ENCODE data around the gene IL12RB2.
A peak's percentile ranks its signal among the peaks of the same experiment; 100 is the strongest.

The IL12RB2 gene

GRCh38 chr1:67429528-67430357 is 122.1 kb downstream of the IL12RB2 start:
- Histone ChIP-seq H3K9ac (ENCODE audit: low read length) (peak overlapping the region; percentile 95), H3K9me3 (replicated peaks; ENCODE audit: insufficient read depth, low read length) (no peaks in the 10 kb centered on the region), H3K27ac (ENCODE audit: low read length) (peak overlapping the region; percentile 94), H2AFZ (ENCODE audit: low read length) (no peak overlapping the region; the same call in 1 of the 2 replicates), H3K4me3 (ENCODE audit: low read length) (peak overlapping the region; percentile 98), H3K4me2 (ENCODE audit: low read depth, low read length) (peak overlapping the region; percentile 79), H3K27me3 (replicated peaks; ENCODE audit: insufficient read depth, low read length) (no peaks in the 10 kb centered on the region), H3F3A (ENCODE audit: insufficient read depth, low read length) (peaks cover 22% of the 10 kb centered on the region), H3K36me3 (replicated peaks; ENCODE audit: insufficient read depth, low read length) (peaks cover 8% of the 10 kb centered on the region; the same call in 1 of the 2 replicates), H3K9me2 (replicated peaks; ENCODE audit: insufficient read depth, low read length) (no peaks in the 10 kb centered on the region), H3K4me1 (ENCODE audit: low read length) (peaks cover 28% of the 10 kb centered on the region), H4K20me1 (ENCODE audit: insufficient read depth, low read length) (peaks cover 42% of the 10 kb centered on the region), H3K79me2 (ENCODE audit: low read length) (peaks cover 63% of the 10 kb centered on the region)
- peak; percentile 38 for DNase-seq
- TF ChIP-seq EZH2 (optimal IDR thresholded peaks at IDR 0.05; ENCODE audit: low read depth, low read length) (no peak), EZH2phosphoT487 (IDR thresholded peaks at IDR 0.05; ENCODE audit: low read length) (no peak)
- TF ChIP-seq, protein P1, sequence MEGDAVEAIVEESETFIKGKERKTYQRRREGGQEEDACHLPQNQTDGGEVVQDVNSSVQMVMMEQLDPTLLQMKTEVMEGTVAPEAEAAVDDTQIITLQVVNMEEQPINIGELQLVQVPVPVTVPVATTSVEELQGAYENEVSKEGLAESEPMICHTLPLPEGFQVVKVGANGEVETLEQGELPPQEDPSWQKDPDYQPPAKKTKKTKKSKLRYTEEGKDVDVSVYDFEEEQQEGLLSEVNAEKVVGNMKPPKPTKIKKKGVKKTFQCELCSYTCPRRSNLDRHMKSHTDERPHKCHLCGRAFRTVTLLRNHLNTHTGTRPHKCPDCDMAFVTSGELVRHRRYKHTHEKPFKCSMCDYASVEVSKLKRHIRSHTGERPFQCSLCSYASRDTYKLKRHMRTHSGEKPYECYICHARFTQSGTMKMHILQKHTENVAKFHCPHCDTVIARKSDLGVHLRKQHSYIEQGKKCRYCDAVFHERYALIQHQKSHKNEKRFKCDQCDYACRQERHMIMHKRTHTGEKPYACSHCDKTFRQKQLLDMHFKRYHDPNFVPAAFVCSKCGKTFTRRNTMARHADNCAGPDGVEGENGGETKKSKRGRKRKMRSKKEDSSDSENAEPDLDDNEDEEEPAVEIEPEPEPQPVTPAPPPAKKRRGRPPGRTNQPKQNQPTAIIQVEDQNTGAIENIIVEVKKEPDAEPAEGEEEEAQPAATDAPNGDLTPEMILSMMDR (IDR thresholded peaks at IDR 0.05; ENCODE audit: low read length) = no peak

DNA sequence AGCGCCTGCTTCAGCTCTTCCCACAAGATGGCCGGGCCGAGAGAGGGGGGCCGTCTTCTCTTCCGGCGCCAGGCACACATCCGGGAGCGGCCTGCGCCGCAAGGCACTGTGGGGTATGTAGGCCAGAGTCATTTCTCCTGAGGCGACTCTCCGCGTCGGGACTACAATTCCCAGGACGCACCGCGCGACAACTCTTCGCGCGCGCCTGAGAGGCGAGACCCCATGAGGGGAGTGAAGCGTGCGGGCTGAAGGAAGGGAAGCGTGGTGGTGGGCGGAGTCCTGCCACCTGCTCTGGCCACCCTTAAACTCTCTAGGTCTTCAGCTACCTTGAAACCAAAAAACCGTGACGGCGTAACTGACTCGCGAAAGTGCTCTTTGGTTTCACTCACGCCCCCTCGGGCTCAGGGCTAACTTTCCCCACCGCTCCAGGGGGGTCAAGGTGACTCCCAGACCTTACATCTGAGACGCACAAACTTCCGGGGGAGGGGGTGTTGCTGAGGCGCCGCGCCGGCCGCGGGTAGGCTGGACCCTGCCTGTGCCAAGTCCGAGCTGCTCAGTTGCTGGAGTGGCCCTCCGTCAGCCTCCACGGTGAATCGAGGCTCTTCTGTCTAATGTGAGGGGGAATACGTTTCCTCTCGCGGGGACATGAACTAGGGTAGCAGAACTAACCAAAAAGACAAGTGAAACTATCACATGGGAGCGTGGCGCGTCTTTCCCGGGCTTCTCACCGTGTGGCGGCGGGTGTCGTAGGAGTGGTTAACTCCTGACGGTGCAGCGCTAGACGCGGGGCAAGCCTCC is 122.9 kb downstream of the IL12RB2 start, which contains the start of gene SERBP1:
SERBP1 (minus strand) TSS at position 45 of the 798 bp plus-strand sequence. CDS start 102 bp downstream, outside the sequence.
- H3K9me3 ChIP-seq (replicated peaks; ENCODE audit: insufficient read depth, low read length) = no peaks in the 10 kb centered on the region
- peaks cover 3% of the 10 kb centered on the region; the same call in 1 of the 2 replicates for H3K36me3 ChIP-seq (replicated peaks; ENCODE audit: insufficient read depth, low read length)
- DNase-seq = peak; percentile 99
- peak within 1 kb of the TSS; percentile 94 for H3K27ac ChIP-seq (ENCODE audit: low read length)
- peaks cover 55% of the 10 kb centered on the region for H3K79me2 ChIP-seq (ENCODE audit: low read length)
- H2AFZ ChIP-seq (ENCODE audit: low read length) = peak within 1 kb of the TSS; percentile 84
- H3F3A ChIP-seq (ENCODE audit: insufficient read depth, low read length) = peaks cover 22% of the 10 kb centered on the region
- H3K9ac ChIP-seq (ENCODE audit: low read length) = peak within 1 kb of the TSS; percentile 95
- no peaks in the 10 kb centered on the region for H3K27me3 ChIP-seq (replicated peaks; ENCODE audit: insufficient read depth, low read length)
- H3K9me2 ChIP-seq (replicated peaks; ENCODE audit: insufficient read depth, low read length) = no peaks in the 10 kb centered on the region
- H4K20me1 ChIP-seq (ENCODE audit: insufficient read depth, low read length) = peaks cover 35% of the 10 kb centered on the region
- H3K4me3 ChIP-seq (ENCODE audit: low read length) = peak within 1 kb of the TSS; percentile 98
- peaks cover 28% of the 10 kb centered on the region for H3K4me1 ChIP-seq (ENCODE audit: low read length)
- peak within 1 kb of the TSS; percentile 79 for H3K4me2 ChIP-seq (ENCODE audit: low read depth, low read length)
- TF ChIP-seq, protein P1 (IDR thresholded peaks at IDR 0.05; ENCODE audit: low read length) = no peak
- TF ChIP-seq EZH2 (optimal IDR thresholded peaks at IDR 0.05; ENCODE audit: low read depth, low read length) = no peak
- TF ChIP-seq EZH2phosphoT487 (IDR thresholded peaks at IDR 0.05; ENCODE audit: low read length) = no peak

DNA sequence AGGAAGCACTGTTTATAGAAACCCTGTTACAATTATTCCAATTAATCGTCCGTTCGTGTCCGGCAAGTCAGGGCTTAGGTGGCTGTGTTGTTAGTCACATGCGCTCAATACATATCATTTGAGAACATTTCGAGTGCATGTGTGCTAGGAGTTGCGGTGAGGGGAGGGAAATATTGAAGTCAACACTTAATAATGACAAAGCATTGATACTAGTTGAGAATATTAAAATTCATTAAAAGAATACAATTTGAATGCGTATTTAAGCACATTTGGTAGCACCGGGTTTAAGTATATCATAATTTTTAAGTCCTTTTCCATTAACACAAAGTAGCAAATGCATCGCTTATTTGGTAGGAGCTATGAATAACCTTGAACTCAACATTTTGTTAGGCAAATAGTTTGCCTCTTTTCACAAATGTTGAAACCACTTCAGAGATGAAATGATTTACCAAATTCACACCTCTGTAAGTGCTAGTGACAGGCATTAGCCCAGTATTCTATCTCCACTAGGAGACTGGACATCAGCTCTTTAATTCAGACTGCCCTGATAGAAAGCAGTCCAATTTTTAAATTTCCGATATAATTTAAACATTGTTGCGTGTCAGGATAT is 123.6 kb downstream of the IL12RB2 start:
- TF ChIP-seq EZH2phosphoT487 (IDR thresholded peaks at IDR 0.05; ENCODE audit: low read length) (no peak), EZH2 (optimal IDR thresholded peaks at IDR 0.05; ENCODE audit: low read depth, low read length) (no peak)
- TF ChIP-seq, protein P1 (IDR thresholded peaks at IDR 0.05; ENCODE audit: low read length) = no peak
- DNase-seq = no peak
- H3K27ac ChIP-seq (ENCODE audit: low read length) = peak overlapping the region; percentile 94

More for the DNA sequence above, 123.6 kb downstream of the IL12RB2 start:
- Histone ChIP-seq H4K20me1 (ENCODE audit: insufficient read depth, low read length) (peaks cover 28% of the 10 kb centered on the region), H3K4me3 (ENCODE audit: low read length) (peak overlapping the region; percentile 98), H3K9ac (ENCODE audit: low read length) (peak overlapping the region; percentile 95), H3F3A (ENCODE audit: insufficient read depth, low read length) (peaks cover 22% of the 10 kb centered on the region), H3K9me2 (replicated peaks; ENCODE audit: insufficient read depth, low read length) (no peaks in the 10 kb centered on the region), H3K36me3 (replicated peaks; ENCODE audit: insufficient read depth, low read length) (no peaks in the 10 kb centered on the region; the same call in 1 of the 2 replicates), H3K79me2 (ENCODE audit: low read length) (peaks cover 48% of the 10 kb centered on the region), H3K4me1 (ENCODE audit: low read length) (peaks cover 21% of the 10 kb centered on the region), H2AFZ (ENCODE audit: low read length) (peak overlapping the region; percentile 84), H3K9me3 (replicated peaks; ENCODE audit: insufficient read depth, low read length) (no peaks in the 10 kb centered on the region), H3K27me3 (replicated peaks; ENCODE audit: insufficient read depth, low read length) (no peaks in the 10 kb centered on the region), H3K4me2 (ENCODE audit: low read depth, low read length) (peak overlapping the region; percentile 71)

All from MM.1S (cell line).